ENCODE results near the gene SHBG. TPM values are rescaled to one million over a fixed set of nuclear protein-coding genes. Genes with fewer than 3 reads are reported as not detected.

SHBG gene
- polyA plus RNA-seq (2013), result 5.6 TPM

DNA sequence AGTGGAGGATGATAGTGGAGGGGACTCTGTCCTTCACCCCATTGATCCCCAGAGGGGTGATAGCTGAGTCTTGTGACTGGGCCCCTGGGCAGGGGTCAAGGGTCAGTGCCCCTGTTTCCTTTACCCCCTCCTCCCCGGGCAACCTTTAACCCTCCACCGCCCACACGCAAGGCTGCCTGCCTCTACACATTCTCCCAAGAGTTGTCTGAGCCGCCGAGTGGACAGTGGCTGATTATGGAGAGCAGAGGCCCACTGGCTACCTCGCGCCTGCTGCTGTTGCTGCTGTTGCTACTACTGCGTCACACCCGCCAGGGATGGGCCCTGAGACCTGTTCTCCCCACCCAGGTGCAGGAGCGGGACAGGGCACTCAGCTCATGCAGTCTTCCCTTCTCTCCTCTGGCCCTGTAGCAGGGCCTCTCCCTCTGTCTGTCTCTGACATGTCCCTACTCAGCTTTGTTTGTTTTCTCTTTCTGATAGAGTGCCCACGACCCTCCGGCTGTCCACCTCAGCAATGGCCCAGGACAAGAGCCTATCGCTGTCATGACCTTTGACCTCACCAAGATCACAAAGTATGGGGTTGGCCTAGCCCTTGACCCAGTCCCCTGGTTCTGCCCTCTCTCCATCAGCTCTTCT is at the start of gene SHBG:
Gene SHBG, plus strand, starts transcription at position 197 of the 633 bp plus-strand sequence. Its CDS starts 38 bp downstream, at position 235.
- POLR2A ChIA-PET, result interaction anchor here (1.1 kb wide), 1 partner anchor 56 kb away, joined by 3 read pairs; no protein-coding TSS in a partner anchor
- 97% methylated on average over 9 of the region's 13 CpGs for WGBS (ENCODE audit: insufficient coverage)
- peaks cover 0 to 15% (median 10%) of the 10 kb centered on the region in 4 experiments for H3K4me1 ChIP-seq (ENCODE audit: control extremely low read depth in 1 of 4, control insufficient read depth in 4 of 4, insufficient read depth in 4 of 4, low read length in 3 of 4)
- peaks cover 0 to 5% (median 2%) of the 10 kb centered on the region in 4 experiments for H3K36me3 ChIP-seq (ENCODE audit: control insufficient read depth in 4 of 4, insufficient read depth in 4 of 4, low read length in 3 of 4)
- CTCF ChIA-PET, result interaction anchor here (0.9 to 8.2 kb wide), 7 partner anchors 8 to 58 kb away, joined by 3 to 91 read pairs (median 4); partner anchors contain the start of genes FXR2, TP53 and WRAP53
- H3K27me3 ChIP-seq (replicated peaks in 2 of 5; ENCODE audit: control insufficient read depth in 4 of 5, insufficient read depth in 5 of 5, low read length in 4 of 5), result no peaks in the 10 kb centered on the region
- H3K27ac ChIP-seq (ENCODE audit: insufficient read depth in 1 of 2, low read depth in 1 of 2, low read length in 2 of 2, poor library complexity in 1 of 2, severe bottlenecking in 2 of 2), result no peak within 1 kb of the TSS
- no peak within 1 kb of the TSS for H3K4me3 ChIP-seq (ENCODE audit: control insufficient read depth in 1 of 7, extremely low read depth in 1 of 7, insufficient read depth in 4 of 7, low read depth in 2 of 7, low read length in 6 of 7)
- DNase-seq, result no peak
- H3K9me3 ChIP-seq (ENCODE audit: control extremely low read depth in 1 of 5, control insufficient read depth in 4 of 5, insufficient read depth in 2 of 5, low read depth in 1 of 5, low read length in 4 of 5), result no peaks in the 10 kb centered on the region

DNA sequence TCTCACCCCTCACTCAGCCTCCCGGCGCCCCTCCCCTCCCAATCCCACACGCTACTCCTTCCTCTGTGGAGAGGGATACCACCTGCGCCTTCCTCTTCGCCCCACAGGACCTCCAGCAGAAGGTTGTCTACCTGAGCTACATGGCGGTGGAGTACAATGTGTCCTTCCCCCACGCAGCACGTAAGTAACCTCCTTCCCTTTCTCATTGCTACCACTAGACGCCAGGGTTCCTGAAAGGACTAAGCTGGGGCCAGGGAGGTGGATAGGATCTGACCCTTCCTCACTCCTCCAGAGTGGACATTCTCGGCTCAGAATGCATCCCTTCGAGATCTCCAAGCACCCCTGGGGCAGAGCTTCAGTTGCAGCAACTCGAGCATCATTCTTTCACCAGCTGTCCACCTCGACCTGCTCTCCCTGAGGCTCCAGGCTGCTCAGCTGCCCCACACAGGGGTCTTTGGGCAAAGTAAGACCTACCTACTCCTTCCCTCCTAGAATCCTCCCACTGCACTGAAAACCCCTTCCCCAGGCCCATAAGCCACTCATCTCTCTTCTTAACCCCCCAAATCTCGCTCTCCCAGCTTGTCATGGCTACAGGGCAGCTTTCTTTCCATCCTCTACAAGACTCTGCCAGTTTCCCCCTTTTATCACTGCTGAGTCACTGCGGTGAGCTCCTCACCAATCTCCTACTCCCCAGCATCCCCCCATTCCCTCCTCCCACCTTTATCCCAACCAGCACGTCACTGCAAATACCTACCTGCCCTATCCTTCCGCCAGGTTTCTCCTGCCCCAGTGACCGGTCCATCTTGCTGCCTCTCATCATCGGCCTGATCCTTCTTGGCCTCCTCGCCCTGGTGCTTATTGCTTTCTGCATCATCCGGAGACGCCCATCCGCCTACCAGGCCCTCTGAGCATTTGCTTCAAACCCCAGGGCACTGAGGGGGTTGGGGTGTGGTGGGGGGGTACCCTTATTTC is 49.0 kb upstream of the SHBG start:
- peak overlapping the region in 1 of 2 experiments; percentile 43 for H3K27ac ChIP-seq (ENCODE audit: insufficient read depth in 1 of 2, low read depth in 1 of 2, low read length in 2 of 2, poor library complexity in 1 of 2, severe bottlenecking in 2 of 2)
- POLR2A ChIA-PET, result interaction anchor here (0.6 to 1.3 kb wide), 2 partner anchors 262 to 1062 kb away, joined by 3 to 4 read pairs; no protein-coding TSS in a partner anchor
- H3K36me3 ChIP-seq (ENCODE audit: control insufficient read depth in 4 of 4, insufficient read depth in 4 of 4, low read length in 3 of 4), result peaks cover 10 to 38% (median 28%) of the 10 kb centered on the region in 4 experiments

GRCh38 chr17:7582396-7583252 is 47.3 kb upstream of the SHBG start:
- Histone ChIP-seq H3K4me3 (ENCODE audit: control insufficient read depth in 1 of 7, extremely low read depth in 1 of 7, insufficient read depth in 4 of 7, low read depth in 2 of 7, low read length in 6 of 7) (peak overlapping the region in 6 of 7 experiments; percentile 19 to 98 (median 81)), H3K4me1 (ENCODE audit: control extremely low read depth in 1 of 4, control insufficient read depth in 4 of 4, insufficient read depth in 4 of 4, low read length in 3 of 4) (peaks cover 4 to 75% (median 68%) of the 10 kb centered on the region in 4 experiments), H3K27ac (ENCODE audit: insufficient read depth in 1 of 2, low read depth in 1 of 2, low read length in 2 of 2, poor library complexity in 1 of 2, severe bottlenecking in 2 of 2) (peak overlapping the region in 1 of 2 experiments; percentile 99), H3K27me3 (replicated peaks in 2 of 5; ENCODE audit: control insufficient read depth in 4 of 5, insufficient read depth in 5 of 5, low read length in 4 of 5) (no peaks in the 10 kb centered on the region), H3K36me3 (ENCODE audit: control insufficient read depth in 4 of 4, insufficient read depth in 4 of 4, low read length in 3 of 4) (peaks cover 4 to 36% (median 20%) of the 10 kb centered on the region in 4 experiments), H3K9me3 (ENCODE audit: control extremely low read depth in 1 of 5, control insufficient read depth in 4 of 5, insufficient read depth in 2 of 5, low read depth in 1 of 5, low read length in 4 of 5) (no peaks in the 10 kb centered on the region)
- CTCF ChIA-PET, result interaction anchor here (0.8 to 4.9 kb wide), 4 partner anchors 16 to 105 kb away, joined by 3 to 31 read pairs (median 12); partner anchors contain the start of genes SENP3, TP53 and WRAP53
- POLR2A ChIA-PET, result interaction anchor here (0.6 to 2.8 kb wide), 4 partner anchors 9 to 110 kb away, joined by 3 to 40 read pairs (median 4); no protein-coding TSS in a partner anchor
- no peak for DNase-seq
- WGBS (ENCODE audit: insufficient coverage), result 90% methylated on average over 28 of the region's 36 CpGs

More for the DNA sequence above, 49.0 kb upstream of the SHBG start:
- H3K4me3 ChIP-seq (ENCODE audit: control insufficient read depth in 1 of 7, extremely low read depth in 1 of 7, insufficient read depth in 4 of 7, low read depth in 2 of 7, low read length in 6 of 7), result peak overlapping the region in 3 of 7 experiments; percentile 28 to 40 (median 37)
- peak in 2 of 3 donors; percentile 59 to 66 for DNase-seq
- no peaks in the 10 kb centered on the region for H3K9me3 ChIP-seq (ENCODE audit: control extremely low read depth in 1 of 5, control insufficient read depth in 4 of 5, insufficient read depth in 2 of 5, low read depth in 1 of 5, low read length in 4 of 5)
- H3K27me3 ChIP-seq (replicated peaks in 2 of 5; ENCODE audit: control insufficient read depth in 4 of 5, insufficient read depth in 5 of 5, low read length in 4 of 5), result no peaks in the 10 kb centered on the region
- peaks cover 4 to 89% (median 75%) of the 10 kb centered on the region in 4 experiments for H3K4me1 ChIP-seq (ENCODE audit: control extremely low read depth in 1 of 4, control insufficient read depth in 4 of 4, insufficient read depth in 4 of 4, low read length in 3 of 4)
- 81% methylated on average over 15 of the region's 23 CpGs for WGBS (ENCODE audit: insufficient coverage)
- CTCF ChIA-PET, result interaction anchor here (1.0 to 3.1 kb wide), 5 partner anchors 9 to 66 kb away, joined by 3 to 21 read pairs (median 6); partner anchors contain the start of gene SOX15

DNA sequence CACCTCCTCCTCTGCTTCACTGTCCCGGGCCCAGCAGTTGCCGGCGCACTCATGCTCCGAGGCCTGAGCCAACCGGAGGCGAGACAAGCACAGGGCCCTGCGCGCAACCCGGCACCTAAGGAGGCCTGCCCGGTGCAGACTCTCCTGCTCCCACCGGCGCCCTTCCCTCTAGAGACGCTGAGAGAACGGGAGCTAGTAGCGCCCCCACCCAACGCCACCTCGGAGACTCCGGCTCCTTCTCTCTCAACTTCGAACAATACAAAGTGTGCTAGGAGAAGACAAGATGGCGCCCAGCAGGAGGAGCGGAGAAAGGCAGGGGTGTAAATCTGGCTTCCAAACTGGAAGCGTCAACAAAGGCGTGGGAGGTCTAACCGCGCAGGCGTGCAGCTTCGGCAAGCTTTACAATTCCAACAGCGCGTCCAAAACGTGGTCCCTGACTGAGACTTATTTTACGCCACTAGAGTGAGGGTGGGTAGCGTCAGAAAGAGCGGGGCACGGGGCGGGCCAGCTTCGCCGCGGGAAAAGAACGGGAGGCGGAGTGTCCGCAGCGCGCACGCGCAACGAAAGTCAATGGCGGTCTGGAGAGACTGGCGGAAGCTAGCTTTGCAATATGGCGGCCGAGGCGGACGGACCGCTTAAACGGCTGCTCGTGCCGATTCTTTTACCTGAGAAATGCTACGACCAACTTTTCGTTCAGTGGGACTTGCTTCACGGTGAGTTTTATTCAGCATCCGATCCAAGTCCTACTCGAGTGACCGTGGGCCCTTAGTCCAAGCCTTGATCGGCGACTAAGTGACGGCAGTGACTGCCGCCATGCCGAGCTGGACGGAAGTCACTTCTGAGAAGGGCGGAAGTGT is 46.5 kb upstream of the SHBG start, which contains the start of gene MPDU1:
Gene MPDU1, plus strand, starts transcription at position 600 of the 857 bp plus-strand sequence. Its CDS starts 11 bp downstream, at position 611.
- peak within 1 kb of the TSS; percentile 56 to 98 (median 92) for H3K4me3 ChIP-seq (ENCODE audit: control insufficient read depth in 1 of 7, extremely low read depth in 1 of 7, insufficient read depth in 4 of 7, low read depth in 2 of 7, low read length in 6 of 7)
- ChIA-PET CTCF (interaction anchor here (0.6 to 7.6 kb wide), 9 partner anchors 8 to 104 kb away, joined by 3 to 58 read pairs (median 4); partner anchors contain the start of genes SENP3, TP53 and WRAP53), POLR2A (interaction anchor here (0.6 to 2.8 kb wide), 7 partner anchors 10 to 1286 kb away, joined by 3 to 40 read pairs (median 5); partner anchors contain the start of genes FXR2, POLR2A and TP53)
- peak; percentile 95 to 98 (median 98) for DNase-seq
- H3K4me1 ChIP-seq (ENCODE audit: control extremely low read depth in 1 of 4, control insufficient read depth in 4 of 4, insufficient read depth in 4 of 4, low read length in 3 of 4), result peaks cover 4 to 74% (median 66%) of the 10 kb centered on the region in 4 experiments
- H3K27me3 ChIP-seq (replicated peaks in 2 of 5; ENCODE audit: control insufficient read depth in 4 of 5, insufficient read depth in 5 of 5, low read length in 4 of 5), result no peaks in the 10 kb centered on the region
- 5% methylated on average over 52 of the region's 69 CpGs for WGBS (ENCODE audit: insufficient coverage)
- H3K9me3 ChIP-seq (ENCODE audit: control extremely low read depth in 1 of 5, control insufficient read depth in 4 of 5, insufficient read depth in 2 of 5, low read depth in 1 of 5, low read length in 4 of 5), result no peaks in the 10 kb centered on the region
- H3K36me3 ChIP-seq (ENCODE audit: control insufficient read depth in 4 of 4, insufficient read depth in 4 of 4, low read length in 3 of 4), result peaks cover 0 to 38% (median 18%) of the 10 kb centered on the region in 4 experiments
- peak within 1 kb of the TSS; percentile 99 for H3K27ac ChIP-seq (ENCODE audit: insufficient read depth in 1 of 2, low read depth in 1 of 2, low read length in 2 of 2, poor library complexity in 1 of 2, severe bottlenecking in 2 of 2)

DNA sequence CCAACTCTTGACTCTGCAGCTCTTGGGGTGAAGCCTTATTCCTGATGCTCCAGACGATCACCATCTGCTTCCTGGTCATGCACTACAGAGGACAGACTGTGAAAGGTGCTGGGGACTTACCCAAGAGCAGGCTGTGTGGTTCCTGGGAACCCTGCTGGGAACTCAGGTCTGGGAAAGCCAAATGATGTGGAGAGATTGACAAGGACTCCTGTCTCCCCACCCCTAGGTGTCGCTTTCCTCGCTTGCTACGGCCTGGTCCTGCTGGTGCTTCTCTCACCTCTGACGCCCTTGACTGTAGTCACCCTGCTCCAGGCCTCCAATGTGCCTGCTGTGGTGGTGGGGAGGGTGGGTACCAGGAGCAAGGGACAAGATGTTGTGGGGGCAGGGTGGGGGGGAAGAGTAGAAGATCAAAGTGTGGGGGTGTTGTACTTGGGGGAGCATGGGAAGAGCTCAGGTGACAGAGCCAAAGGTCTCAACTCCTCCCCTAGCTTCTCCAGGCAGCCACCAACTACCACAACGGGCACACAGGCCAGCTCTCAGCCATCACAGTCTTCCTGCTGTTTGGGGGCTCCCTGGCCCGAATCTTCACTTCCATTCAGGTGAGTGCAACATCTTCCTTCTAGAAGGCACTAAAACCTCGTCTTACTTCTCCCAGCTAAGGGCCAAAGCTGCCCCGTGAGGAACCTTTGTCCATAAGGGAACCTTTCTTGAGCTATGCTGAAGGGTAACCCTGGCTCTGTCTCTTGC is 43.1 kb upstream of the SHBG start:
- Histone ChIP-seq H3K9me3 (ENCODE audit: control extremely low read depth in 1 of 5, control insufficient read depth in 4 of 5, insufficient read depth in 2 of 5, low read depth in 1 of 5, low read length in 4 of 5) (no peaks in the 10 kb centered on the region), H3K27me3 (replicated peaks in 2 of 5; ENCODE audit: control insufficient read depth in 4 of 5, insufficient read depth in 5 of 5, low read length in 4 of 5) (no peaks in the 10 kb centered on the region), H3K36me3 (ENCODE audit: control insufficient read depth in 4 of 4, insufficient read depth in 4 of 4, low read length in 3 of 4) (peaks cover 8 to 58% (median 31%) of the 10 kb centered on the region in 4 experiments), H3K4me3 (ENCODE audit: control insufficient read depth in 1 of 7, extremely low read depth in 1 of 7, insufficient read depth in 4 of 7, low read depth in 2 of 7, low read length in 6 of 7) (no peak overlapping the region), H3K4me1 (ENCODE audit: control extremely low read depth in 1 of 4, control insufficient read depth in 4 of 4, insufficient read depth in 4 of 4, low read length in 3 of 4) (peaks cover 1 to 49% (median 37%) of the 10 kb centered on the region in 4 experiments), H3K27ac (ENCODE audit: insufficient read depth in 1 of 2, low read depth in 1 of 2, low read length in 2 of 2, poor library complexity in 1 of 2, severe bottlenecking in 2 of 2) (peak overlapping the region in 1 of 2 experiments; percentile 34)
- ChIA-PET POLR2A (interaction anchor here (0.6 kb wide), 1 partner anchor 146 kb away, joined by 5 read pairs; no protein-coding TSS in a partner anchor), CTCF (interaction anchor here (0.9 to 7.6 kb wide), 8 partner anchors 11 to 150 kb away, joined by 3 to 58 read pairs (median 4); partner anchors contain the start of gene SENP3)
- WGBS (ENCODE audit: insufficient coverage), result 91% methylated on average over 6 of the region's 9 CpGs
- no peak for DNase-seq
